Kidney epithelial cell (primary cell): Measurements from ENCODE around the gene LRCH1. TPM values are rescaled to one million over a fixed set of nuclear protein-coding genes. Genes with fewer than 3 reads are reported as not detected.

Source experiments
- DNase-seq: peaks from one replicate; pipeline ENCODE4 v3.0.0-alpha.2; 2010; ENCODE audit warnings: low read depth
- H3K27me3 ChIP-seq: 2 replicates; pipeline ENCODE4 v1.6.0; 2011; ENCODE audit warnings: low read length; ENCODE audit not compliant: control insufficient read depth, insufficient read depth
- H3K36me3 ChIP-seq: 2 replicates; pipeline ENCODE4 v1.5.1; 2011; ENCODE audit warnings: low read length; ENCODE audit not compliant: control insufficient read depth, insufficient read depth
- H3K4me3 ChIP-seq: 2 replicates; pipeline ENCODE4 v1.5.1; 2011; ENCODE audit warnings: low read depth, mild to moderate bottlenecking, control low read depth, low read length
- CTCF ChIP-seq: IDR thresholded peaks from 2 replicates; pipeline ENCODE4 v1.5.1; 2011; ENCODE audit warnings: mild to moderate bottlenecking, moderate library complexity, low read length, control low read depth, inconsistent platforms; ENCODE audit not compliant: insufficient read depth, poor library complexity, severe bottlenecking
- total RNA-seq: library from RNA; depleted of rRNA; stranded (reverse); fragments of >200 nt; gene quantifications from 2 replicates; pipeline ENCODE4 v1.2.3, GENCODE V29; 2015

LRCH1 gene
- total RNA-seq, 1 donor from 2014 or later, result 14.0 TPM

GRCh38 chr13:46667687-46668281 lies 114.8 kb downstream of the LRCH1 start:
- no peak for DNase-seq
- no peaks in the 10 kb centered on the region for H3K36me3 ChIP-seq
- no peak for TF ChIP-seq CTCF
- H3K27me3 ChIP-seq, result no peaks in the 10 kb centered on the region
- H3K4me3 ChIP-seq, result no peak overlapping the region

GRCh38 chr13:46668302-46668720 lies 115.3 kb downstream of the LRCH1 start:
- no peak for DNase-seq
- no peak for TF ChIP-seq CTCF
- H3K27me3 ChIP-seq, result no peaks in the 10 kb centered on the region
- H3K36me3 ChIP-seq, result no peaks in the 10 kb centered on the region
- H3K4me3 ChIP-seq, result no peak overlapping the region

GRCh38 chr13:46668931-46669525 lies 116.1 kb downstream of the LRCH1 start:
- no peak for DNase-seq
- H3K4me3 ChIP-seq, result no peak overlapping the region
- TF ChIP-seq CTCF, result no peak
- H3K27me3 ChIP-seq, result no peaks in the 10 kb centered on the region
- no peaks in the 10 kb centered on the region for H3K36me3 ChIP-seq

- no peak for DNase-seq
- no peak for TF ChIP-seq CTCF
Measured at GRCh38 chr13:46672338-46673090, 119.5 kb downstream of the LRCH1 start.

GRCh38 chr13:46675016-46675415 lies 122.0 kb downstream of the LRCH1 start:
- Histone ChIP-seq H3K27me3 (no peaks in the 10 kb centered on the region), H3K36me3 (no peaks in the 10 kb centered on the region), H3K4me3 (no peak overlapping the region)
- no peak for DNase-seq
- TF ChIP-seq CTCF, result no peak

More at GRCh38 chr13:46672338-46673090, 119.5 kb downstream of the LRCH1 start:
- Histone ChIP-seq H3K27me3 (no peaks in the 10 kb centered on the region), H3K36me3 (no peaks in the 10 kb centered on the region), H3K4me3 (no peak overlapping the region)
